Stimulated activated CD4-positive, alpha-beta T cell treated with anti-CD3 and anti-CD28 coated beads, Interleukin-1b, Interleukin-23, amount 100 ng/mL, for 4 hours (primary cell): ENCODE measurements around the gene SLC9A1.

ENCODE experiments used
- DNase-seq, 2 donors: peaks; one replicate each; pipeline ENCODE4 v3.0.0-alpha.2; 2020; ENCODE audit warnings: low read depth in 2 of 2

The SLC9A1 gene

GRCh38 chr1:27070390-27071048 lies 84.4 kb downstream of the SLC9A1 start:
- no peak for DNase-seq

DNA sequence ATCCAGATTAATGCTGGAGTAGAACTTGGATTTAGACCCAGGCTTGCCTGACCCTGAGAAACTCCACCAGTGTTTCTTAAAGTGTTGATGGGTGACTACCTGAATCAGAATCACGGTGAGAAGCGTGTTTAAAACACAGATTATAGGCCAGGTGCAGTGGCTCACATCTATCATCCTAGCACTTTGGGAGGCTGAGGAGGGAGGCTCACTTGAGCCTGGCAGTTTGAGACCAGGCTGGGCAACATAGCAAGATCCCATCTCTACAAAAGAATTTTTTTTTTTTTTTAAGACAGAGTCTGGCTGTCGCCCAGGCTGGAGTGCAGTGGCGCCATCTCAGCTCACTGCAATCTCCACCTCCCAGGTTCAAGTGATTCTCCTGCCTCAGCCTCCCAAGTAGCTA lies 86.0 kb downstream of the SLC9A1 start:
- DNase-seq = no peak

GRCh38 chr1:27065999-27066630 lies 88.8 kb downstream of the SLC9A1 start:
- no peak for DNase-seq

GRCh38 chr1:27060891-27061290 lies 94.0 kb downstream of the SLC9A1 start:
- DNase-seq = no peak

- DNase-seq = no peak
These were observed 95.8 kb downstream of the SLC9A1 start for GRCh38 chr1:27058966-27059669.

DNA sequence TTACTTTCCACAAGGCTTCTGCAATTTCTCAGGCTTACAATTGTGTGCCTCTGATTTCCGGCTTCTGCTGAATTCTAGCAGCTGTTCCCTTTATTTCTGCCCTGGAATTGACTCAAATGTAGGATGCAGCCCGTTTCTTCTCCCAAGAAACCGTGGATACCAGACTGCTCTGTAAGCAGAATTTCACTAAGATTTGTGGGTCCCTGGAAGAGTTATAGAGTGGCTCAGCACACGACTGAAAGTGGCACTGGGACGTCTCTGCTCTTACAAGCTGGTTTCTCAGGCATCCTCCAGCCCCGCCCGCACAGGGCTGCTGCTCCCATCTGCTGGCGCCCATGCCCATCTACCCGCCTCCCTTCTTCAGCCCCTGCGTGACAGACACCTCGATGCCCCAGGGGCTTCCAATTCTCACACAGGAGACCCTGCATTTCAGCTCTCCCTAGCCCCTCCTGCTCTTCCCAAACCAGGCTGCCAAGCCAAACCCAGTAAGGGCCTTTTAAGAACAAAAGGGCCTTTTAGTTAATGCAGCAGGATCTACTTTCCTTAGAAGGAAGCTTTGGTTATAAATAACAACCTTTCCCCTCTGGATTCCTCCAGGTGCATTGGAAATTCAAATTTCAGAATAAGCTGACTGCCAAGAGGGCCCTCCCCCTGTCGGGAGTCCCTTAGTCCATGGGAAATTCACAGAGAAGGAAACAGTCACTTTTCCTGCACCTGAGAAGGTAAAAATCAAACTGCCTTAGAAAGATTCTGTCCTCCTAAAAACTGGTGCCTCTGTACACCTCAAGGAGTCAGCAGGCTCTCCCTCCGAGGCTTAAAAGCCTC lies 96.9 kb downstream of the SLC9A1 start:
- no peak for DNase-seq

DNA sequence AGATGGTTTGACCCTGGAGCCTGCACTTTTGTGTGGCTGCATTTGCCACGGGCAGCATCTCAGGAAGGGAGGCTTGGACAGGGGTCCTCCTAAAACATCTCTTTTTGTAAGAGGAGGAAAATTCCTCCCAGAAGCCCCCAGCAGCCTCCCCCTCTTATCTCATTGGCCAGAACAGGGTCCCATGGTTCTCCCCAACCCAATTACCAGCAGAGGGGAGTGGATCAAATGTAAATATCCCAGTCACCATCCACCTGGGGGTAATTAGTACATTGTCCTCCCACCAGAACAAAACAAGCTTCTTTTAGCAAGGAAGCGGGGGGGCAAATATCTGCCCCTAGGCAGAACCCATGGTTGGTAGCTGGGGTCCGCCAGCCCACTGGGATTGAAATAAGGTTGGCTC lies 97.5 kb downstream of the SLC9A1 start:
- no peak for DNase-seq

DNA sequence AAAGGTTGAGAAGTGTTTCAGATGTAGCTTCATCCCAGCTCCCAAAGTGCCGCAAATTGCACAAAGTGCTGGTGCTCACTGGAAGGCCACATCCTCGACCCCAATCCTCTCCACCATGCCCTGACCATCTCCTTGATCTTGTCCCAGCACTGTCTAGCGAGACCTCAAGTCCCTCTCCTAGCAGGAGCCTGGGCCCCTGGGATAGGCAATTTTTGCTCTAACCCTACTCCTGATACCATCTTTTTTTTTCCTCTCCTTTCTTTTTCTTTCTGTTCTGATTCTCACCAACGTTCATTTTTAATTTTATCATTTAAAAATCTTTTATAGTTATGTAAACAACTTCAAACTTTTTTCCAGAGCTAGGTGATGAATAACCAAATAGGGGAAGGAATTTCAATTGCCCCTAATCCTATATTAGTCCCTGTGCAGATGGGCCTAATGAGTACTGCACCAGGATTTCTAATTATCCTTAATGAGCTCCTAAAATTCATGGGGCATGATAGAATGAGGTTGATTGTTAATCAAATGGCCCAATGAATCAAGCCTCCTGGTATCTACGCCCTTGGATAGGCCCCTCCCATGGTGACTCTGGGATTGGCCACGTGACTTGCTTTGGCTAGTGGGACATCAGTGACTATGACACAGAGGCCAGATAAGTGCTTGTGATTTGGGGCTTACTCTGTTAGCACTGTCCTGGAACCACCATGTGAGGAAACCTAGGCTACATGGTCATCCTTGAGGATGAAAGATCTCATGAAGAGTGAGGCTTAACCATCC lies 100.8 kb downstream of the SLC9A1 start:
- DNase-seq = no peak

GRCh38 chr1:27052527-27052926 lies 102.4 kb downstream of the SLC9A1 start:
- no peak for DNase-seq

- DNase-seq = no peak
These were observed 105.3 kb downstream of the SLC9A1 start for GRCh38 chr1:27049607-27050006.

GRCh38 chr1:27049100-27049499 lies 105.8 kb downstream of the SLC9A1 start:
- no peak for DNase-seq
